ENCODE results near the gene BRSK1.
A peak's percentile ranks its signal among the peaks of the same experiment; 100 is the strongest.

BRSK1 gene

DNA sequence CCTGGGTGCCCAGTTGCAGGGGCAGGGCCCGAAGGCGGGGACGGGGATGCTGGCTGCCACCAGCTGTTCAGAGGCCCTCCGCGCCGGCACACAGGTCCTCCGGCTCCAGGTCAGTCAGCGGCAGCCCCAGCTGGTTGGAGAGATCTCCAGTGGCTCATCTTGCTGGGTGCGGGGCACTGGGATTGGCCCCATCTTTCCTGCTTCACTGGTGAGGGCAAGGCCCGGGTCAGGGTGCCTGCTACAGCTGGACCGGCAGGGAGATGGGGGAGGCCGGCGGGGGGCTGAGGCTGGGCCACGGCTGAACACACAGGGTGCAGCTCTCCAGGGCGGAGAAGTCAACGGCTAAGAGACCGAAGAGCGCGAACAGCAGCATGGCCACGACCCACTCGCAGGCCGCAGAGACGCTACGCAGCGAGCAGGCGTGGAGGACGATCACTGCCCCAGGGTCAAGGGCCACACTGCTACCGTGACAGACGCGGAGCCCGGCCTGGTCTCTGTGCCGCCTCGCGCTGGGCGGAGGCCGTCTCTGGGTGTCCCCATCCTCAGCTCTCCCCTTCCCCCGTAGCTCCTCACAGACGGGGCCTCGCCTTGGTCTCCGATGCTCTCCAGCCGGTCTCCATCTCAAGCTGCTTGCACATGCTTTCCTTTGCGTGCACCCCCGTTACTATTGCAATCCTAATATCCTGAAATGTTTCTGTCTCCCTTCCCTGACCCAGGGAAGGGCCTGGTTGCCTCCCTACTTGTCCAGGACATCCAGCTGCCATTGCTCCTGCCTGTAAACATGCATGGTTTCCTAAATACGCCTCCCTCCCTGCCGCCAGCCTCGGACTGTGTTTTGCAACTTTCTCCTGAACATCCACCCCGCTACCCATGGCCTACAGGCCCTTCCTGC is 29.1 kb downstream of the BRSK1 start:
- Histone ChIP-seq H3K9me3 (ENCODE audit: control insufficient read depth, low read length) (no peaks in the 10 kb centered on the region), H3K36me3 (ENCODE audit: control insufficient read depth, insufficient read depth, low read length) (peaks cover 3% of the 10 kb centered on the region), H3K27ac (ENCODE audit: insufficient read depth, low read depth, low read length, poor library complexity, severe bottlenecking) (no peak overlapping the region), H3K4me1 (ENCODE audit: control insufficient read depth, insufficient read depth, low read length) (no peaks in the 10 kb centered on the region), H3K27me3 (ENCODE audit: control insufficient read depth, insufficient read depth, low read length, poor library complexity, severe bottlenecking) (no peaks in the 10 kb centered on the region), H3K4me3 (ENCODE audit: insufficient read depth, low read depth, low read length) (no peak overlapping the region)
- 92 to 93% methylated on average over 47 of the region's 47 CpGs for WGBS, 2 experiments

DNA sequence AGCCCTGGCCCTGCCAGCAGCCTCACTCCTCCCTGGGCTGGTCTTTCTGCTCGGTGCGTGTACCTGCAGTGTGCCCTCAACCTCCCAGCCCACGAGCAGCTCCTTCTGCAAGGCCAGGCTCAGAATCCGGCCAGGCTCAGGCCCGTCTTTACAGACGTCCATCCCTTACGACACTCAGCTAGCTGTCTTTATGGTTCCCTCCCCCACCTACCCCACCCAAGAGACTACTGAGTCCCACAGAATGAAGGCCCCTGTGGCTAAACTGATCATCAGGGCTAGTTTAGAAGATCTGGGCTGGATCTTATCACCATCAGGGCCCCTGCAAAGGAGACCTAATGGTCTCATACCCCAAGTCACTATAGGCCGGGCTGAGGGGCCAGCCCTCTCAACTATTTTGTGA is 30.6 kb downstream of the BRSK1 start:
- Histone ChIP-seq H3K27me3 (ENCODE audit: control insufficient read depth, insufficient read depth, low read length, poor library complexity, severe bottlenecking) (no peaks in the 10 kb centered on the region), H3K4me3 (ENCODE audit: insufficient read depth, low read depth, low read length) (no peak overlapping the region), H3K4me1 (ENCODE audit: control insufficient read depth, insufficient read depth, low read length) (no peaks in the 10 kb centered on the region), H3K36me3 (ENCODE audit: control insufficient read depth, insufficient read depth, low read length) (no peaks in the 10 kb centered on the region), H3K27ac (ENCODE audit: insufficient read depth, low read depth, low read length, poor library complexity, severe bottlenecking) (no peak overlapping the region), H3K9me3 (ENCODE audit: control insufficient read depth, low read length) (no peaks in the 10 kb centered on the region)
- 87 to 90% methylated on average over 8 of the region's 8 CpGs for WGBS, 2 experiments

DNA sequence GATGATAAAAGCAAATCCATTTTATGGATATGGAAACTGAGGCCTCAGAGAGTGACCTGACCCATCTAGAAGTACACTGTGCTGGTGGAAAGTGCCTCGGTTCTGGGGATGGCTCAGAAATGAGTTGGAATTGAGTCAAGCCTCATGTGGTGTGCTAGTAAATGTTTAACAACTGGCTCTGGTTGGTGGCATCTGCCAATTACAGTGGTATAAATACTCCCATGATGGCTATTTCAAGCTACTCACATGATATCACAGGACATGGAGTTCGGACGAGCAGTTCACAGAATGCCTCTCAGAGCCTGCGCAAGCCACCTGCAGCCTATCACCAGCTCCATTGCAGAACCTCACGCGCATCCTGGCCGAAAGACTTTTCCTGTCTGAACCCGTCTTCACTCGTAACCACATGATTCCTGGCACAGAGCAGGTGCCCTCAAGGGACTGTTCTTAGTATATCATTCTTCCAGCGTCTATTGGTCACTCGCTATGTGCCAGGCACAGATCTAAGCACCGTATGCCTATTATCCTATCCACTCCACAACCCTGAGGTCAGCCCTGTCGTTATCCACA is 32.2 kb downstream of the BRSK1 start:
- H3K4me3 ChIP-seq (ENCODE audit: insufficient read depth, low read depth, low read length): no peak overlapping the region
- peaks cover 4% of the 10 kb centered on the region for H3K4me1 ChIP-seq (ENCODE audit: control insufficient read depth, insufficient read depth, low read length)
- no peak overlapping the region for H3K27ac ChIP-seq (ENCODE audit: insufficient read depth, low read depth, low read length, poor library complexity, severe bottlenecking)
- no peaks in the 10 kb centered on the region for H3K9me3 ChIP-seq (ENCODE audit: control insufficient read depth, low read length)
- 94% methylated on average over 13 of the region's 13 CpGs for WGBS, 2 experiments
- H3K36me3 ChIP-seq (ENCODE audit: control insufficient read depth, insufficient read depth, low read length): no peaks in the 10 kb centered on the region
- H3K27me3 ChIP-seq (ENCODE audit: control insufficient read depth, insufficient read depth, low read length, poor library complexity, severe bottlenecking): no peaks in the 10 kb centered on the region

DNA sequence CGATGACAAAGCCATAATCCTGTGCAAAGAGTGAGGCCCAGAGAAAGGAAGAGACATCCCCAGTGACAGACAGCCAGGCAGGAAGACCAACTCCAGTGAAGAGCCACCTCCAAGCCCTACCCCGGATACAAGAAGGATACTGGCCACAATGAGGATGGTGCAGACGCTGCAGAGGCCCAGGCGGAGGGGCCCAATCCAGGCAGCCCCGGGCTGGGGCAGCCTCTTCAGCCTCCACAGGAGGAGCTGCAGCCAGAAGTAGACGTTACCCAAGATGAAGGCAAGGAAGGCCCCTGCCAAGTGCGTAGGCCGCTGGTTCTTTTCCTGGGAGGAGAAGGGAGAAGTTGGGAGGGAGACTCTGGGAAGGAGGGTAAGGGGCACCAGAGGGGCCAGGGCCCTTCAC is 32.8 kb downstream of the BRSK1 start:
- WGBS, 2 experiments: 87 to 91% methylated on average over 8 of the region's 8 CpGs
- H3K27ac ChIP-seq (ENCODE audit: insufficient read depth, low read depth, low read length, poor library complexity, severe bottlenecking): no peak overlapping the region
- peaks cover 4% of the 10 kb centered on the region for H3K4me1 ChIP-seq (ENCODE audit: control insufficient read depth, insufficient read depth, low read length)

DNA sequence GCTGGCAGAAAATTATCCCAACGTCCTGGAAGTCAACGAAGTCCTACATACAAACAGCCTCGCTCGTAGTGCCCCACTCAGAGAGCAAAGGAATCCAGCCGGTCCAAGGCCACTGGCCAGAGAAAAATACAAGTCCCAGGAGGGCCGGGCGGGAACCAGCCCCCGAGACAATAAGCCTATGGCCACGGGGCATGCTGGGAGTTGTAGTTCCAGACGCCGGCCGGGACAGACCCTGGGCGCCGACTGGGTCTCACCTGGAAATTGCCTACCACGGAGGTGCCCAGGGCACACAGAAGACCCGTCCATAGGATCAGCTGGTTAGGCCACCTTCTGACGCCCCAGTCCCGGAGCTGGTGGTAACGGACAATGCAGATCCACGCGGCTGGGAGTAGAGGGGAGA is 36.0 kb downstream of the BRSK1 start:
- Histone ChIP-seq H3K27ac (ENCODE audit: insufficient read depth, low read depth, low read length, poor library complexity, severe bottlenecking) (no peak overlapping the region), H3K27me3 (ENCODE audit: control insufficient read depth, insufficient read depth, low read length, poor library complexity, severe bottlenecking) (no peaks in the 10 kb centered on the region), H3K9me3 (ENCODE audit: control insufficient read depth, low read length) (no peaks in the 10 kb centered on the region), H3K4me3 (ENCODE audit: insufficient read depth, low read depth, low read length) (peak overlapping the region; percentile 32), H3K4me1 (ENCODE audit: control insufficient read depth, insufficient read depth, low read length) (peaks cover 4% of the 10 kb centered on the region), H3K36me3 (ENCODE audit: control insufficient read depth, insufficient read depth, low read length) (no peaks in the 10 kb centered on the region)
- 20 to 23% methylated on average over 21 of the region's 21 CpGs for WGBS, 2 experiments

More for the DNA sequence above, 32.8 kb downstream of the BRSK1 start:
- no peak overlapping the region for H3K4me3 ChIP-seq (ENCODE audit: insufficient read depth, low read depth, low read length)
- no peaks in the 10 kb centered on the region for H3K36me3 ChIP-seq (ENCODE audit: control insufficient read depth, insufficient read depth, low read length)
- H3K9me3 ChIP-seq (ENCODE audit: control insufficient read depth, low read length): no peaks in the 10 kb centered on the region
- no peaks in the 10 kb centered on the region for H3K27me3 ChIP-seq (ENCODE audit: control insufficient read depth, insufficient read depth, low read length, poor library complexity, severe bottlenecking)

DNA sequence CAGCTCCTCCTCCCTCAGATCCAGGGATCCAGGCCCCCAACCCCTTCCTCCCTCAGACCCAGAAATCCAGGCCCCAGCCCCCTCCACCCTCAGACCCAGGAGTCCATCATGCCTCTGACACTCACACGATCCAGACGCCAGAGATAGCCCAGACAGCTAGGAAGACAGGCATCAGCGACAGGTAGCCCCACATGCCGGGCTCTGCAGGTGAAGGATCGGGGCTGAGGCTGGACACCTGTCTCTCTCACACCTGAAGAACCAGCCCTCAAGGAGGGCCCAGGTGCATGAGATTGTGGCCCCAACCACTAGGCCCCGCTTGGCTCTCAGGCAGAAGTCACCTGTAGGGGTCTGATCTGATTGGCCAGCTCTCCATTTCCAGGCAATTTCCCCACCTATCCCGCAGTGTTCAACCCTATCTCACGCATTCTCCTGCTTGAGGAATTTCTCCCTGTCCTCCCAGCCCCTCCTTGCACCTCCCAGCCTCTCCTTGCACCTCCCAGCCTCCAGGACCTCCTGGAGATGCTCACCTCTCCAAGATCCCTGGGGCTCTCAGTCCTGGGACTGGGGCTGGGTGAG is 37.1 kb downstream of the BRSK1 start:
- H3K4me1 ChIP-seq (ENCODE audit: control insufficient read depth, insufficient read depth, low read length): peaks cover 4% of the 10 kb centered on the region
- no peak overlapping the region for H3K4me3 ChIP-seq (ENCODE audit: insufficient read depth, low read depth, low read length)
- H3K27ac ChIP-seq (ENCODE audit: insufficient read depth, low read depth, low read length, poor library complexity, severe bottlenecking): no peak overlapping the region
- H3K9me3 ChIP-seq (ENCODE audit: control insufficient read depth, low read length): no peaks in the 10 kb centered on the region
- 92 to 93% methylated on average over 8 of the region's 8 CpGs for WGBS, 2 experiments
- no peaks in the 10 kb centered on the region for H3K27me3 ChIP-seq (ENCODE audit: control insufficient read depth, insufficient read depth, low read length, poor library complexity, severe bottlenecking)
- no peaks in the 10 kb centered on the region for H3K36me3 ChIP-seq (ENCODE audit: control insufficient read depth, insufficient read depth, low read length)

DNA sequence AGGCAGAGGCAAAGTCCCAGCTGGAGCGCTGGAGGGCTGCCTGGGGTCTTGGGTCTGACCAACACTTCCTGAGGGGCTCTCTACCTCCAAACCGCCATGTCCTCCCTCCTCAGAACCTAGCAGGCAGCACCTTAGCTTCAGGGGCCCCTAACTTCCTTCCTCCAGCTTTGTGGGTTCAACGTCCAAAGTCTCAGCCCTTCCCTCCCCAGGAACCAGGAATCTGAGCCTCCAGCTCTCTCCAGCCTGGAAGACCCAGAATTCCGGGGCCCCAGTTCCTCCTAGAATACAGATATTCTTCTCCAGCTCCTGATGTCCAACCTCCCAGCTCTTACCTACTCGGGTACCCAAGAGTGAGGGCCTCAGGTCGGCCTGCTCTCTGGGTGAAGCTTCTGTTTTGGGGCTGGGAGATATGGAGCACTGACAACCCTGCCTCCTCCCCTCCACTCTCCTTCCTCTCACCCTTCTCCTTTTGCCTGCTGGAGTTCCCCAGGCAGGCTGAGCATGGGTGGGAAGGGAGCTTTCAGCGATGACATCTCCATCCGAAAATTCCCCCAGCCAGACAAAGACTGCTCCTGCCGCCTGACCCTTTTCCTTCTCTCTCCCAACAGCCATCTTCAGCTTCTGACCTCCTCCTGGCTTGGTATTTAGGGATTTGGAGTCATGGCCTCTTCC is 37.8 kb downstream of the BRSK1 start:
- H3K4me1 ChIP-seq (ENCODE audit: control insufficient read depth, insufficient read depth, low read length): peaks cover 4% of the 10 kb centered on the region
- no peak overlapping the region for H3K27ac ChIP-seq (ENCODE audit: insufficient read depth, low read depth, low read length, poor library complexity, severe bottlenecking)
- H3K27me3 ChIP-seq (ENCODE audit: control insufficient read depth, insufficient read depth, low read length, poor library complexity, severe bottlenecking): no peaks in the 10 kb centered on the region
- WGBS, 2 experiments: 86 to 91% methylated on average over 9 of the region's 9 CpGs
- no peaks in the 10 kb centered on the region for H3K36me3 ChIP-seq (ENCODE audit: control insufficient read depth, insufficient read depth, low read length)
- no peak overlapping the region for H3K4me3 ChIP-seq (ENCODE audit: insufficient read depth, low read depth, low read length)
- no peaks in the 10 kb centered on the region for H3K9me3 ChIP-seq (ENCODE audit: control insufficient read depth, low read length)

DNA sequence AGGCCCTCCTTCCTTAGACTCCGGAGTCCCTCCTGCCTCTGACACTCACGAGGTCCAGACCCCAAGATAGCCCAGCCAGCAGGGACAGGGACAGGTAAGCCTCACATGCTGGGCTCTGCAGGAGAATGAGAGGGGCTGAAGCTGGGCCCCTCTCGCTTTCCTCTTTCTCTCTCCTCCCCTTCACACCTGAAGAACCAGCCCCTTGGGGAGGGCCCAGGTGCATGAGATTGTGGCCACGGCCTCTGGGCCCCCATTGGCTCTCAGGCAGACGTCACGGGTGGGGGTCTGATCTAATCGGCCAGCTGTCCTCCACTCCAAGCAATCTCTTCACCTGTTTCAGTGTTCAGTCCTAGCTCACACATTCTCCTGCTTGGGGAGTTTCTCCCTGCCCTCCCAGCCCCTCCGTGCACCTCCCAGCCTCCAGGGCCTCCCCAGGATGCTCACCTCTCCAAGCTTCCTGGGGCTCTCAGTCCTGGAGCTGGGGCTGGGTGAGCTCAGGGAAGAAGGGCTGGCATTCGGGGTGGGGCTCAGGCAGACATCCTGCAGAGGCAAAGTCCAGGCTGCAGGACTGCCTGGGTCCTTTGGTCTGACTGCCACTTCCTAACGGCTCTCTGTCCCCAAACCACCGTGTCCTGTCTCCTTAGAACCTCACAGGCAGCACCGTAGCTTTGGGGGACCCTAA is 38.5 kb downstream of the BRSK1 start:
- no peak overlapping the region for H3K27ac ChIP-seq (ENCODE audit: insufficient read depth, low read depth, low read length, poor library complexity, severe bottlenecking)
- H3K4me3 ChIP-seq (ENCODE audit: insufficient read depth, low read depth, low read length): no peak overlapping the region
- no peaks in the 10 kb centered on the region for H3K36me3 ChIP-seq (ENCODE audit: control insufficient read depth, insufficient read depth, low read length)
- H3K9me3 ChIP-seq (ENCODE audit: control insufficient read depth, low read length): no peaks in the 10 kb centered on the region
- H3K4me1 ChIP-seq (ENCODE audit: control insufficient read depth, insufficient read depth, low read length): peaks cover 4% of the 10 kb centered on the region
- WGBS, 2 experiments: 77 to 81% methylated on average over 12 of the region's 12 CpGs
- no peaks in the 10 kb centered on the region for H3K27me3 ChIP-seq (ENCODE audit: control insufficient read depth, insufficient read depth, low read length, poor library complexity, severe bottlenecking)

DNA sequence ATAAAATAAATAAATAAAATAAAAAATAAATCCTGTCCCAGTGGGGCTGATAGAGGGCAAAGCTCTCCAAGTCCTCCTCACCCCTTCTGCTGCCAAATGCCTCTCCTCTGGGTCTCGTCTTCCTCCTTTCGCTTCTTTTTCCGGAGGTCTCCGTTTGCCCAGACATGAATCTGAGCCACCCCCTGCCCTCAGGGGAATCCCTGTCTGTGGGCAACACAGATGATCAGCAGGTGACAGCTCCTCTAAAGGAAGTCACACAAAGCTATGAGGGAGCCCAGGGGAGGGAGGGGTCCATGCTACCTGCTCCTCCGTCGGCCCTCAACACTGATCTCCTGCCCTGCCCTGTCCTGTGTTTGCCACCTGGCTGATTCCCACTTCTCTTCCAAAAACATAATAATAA is 40.9 kb downstream of the BRSK1 start:
- Histone ChIP-seq H3K9me3 (ENCODE audit: control insufficient read depth, low read length) (no peaks in the 10 kb centered on the region), H3K4me3 (ENCODE audit: insufficient read depth, low read depth, low read length) (no peak overlapping the region), H3K27ac (ENCODE audit: insufficient read depth, low read depth, low read length, poor library complexity, severe bottlenecking) (no peak overlapping the region), H3K27me3 (ENCODE audit: control insufficient read depth, insufficient read depth, low read length, poor library complexity, severe bottlenecking) (no peaks in the 10 kb centered on the region), H3K4me1 (ENCODE audit: control insufficient read depth, insufficient read depth, low read length) (peaks cover 4% of the 10 kb centered on the region), H3K36me3 (ENCODE audit: control insufficient read depth, insufficient read depth, low read length) (no peaks in the 10 kb centered on the region)
- WGBS, 2 experiments: 87 to 92% methylated on average over 6 of the region's 6 CpGs

All from ectodermal cell (in vitro differentiated cells).